HepG2 (cell line): Measurements from ENCODE around the gene ARHGAP32. TPM values are rescaled to one million over a fixed set of nuclear protein-coding genes. Genes with fewer than 3 reads are reported as not detected.

Source experiments
- ATAC-seq: fragments of 200-7000 bp; cut with Tn5 transposase; 3 replicates; pipeline ENCODE4 v1.9.1; 2020; ENCODE audit warnings: mild to moderate bottlenecking, moderate library complexity
- BruUV-seq: library from RNA; stranded (reverse); fragments of 400-500 nt; replicated peaks from 2 replicates; lab custom pipeline; 2021; lab: Mats Ljungman, UMichigan
- CTCF ChIA-PET: fragments of 300-600 bp; formaldehyde crosslinking; extraction: SDS; loops from one replicate; lab custom pipeline; 2021; ENCODE audit warnings: low total read pairs, inconsistent platforms, low intra/inter-chr PET ratio; lab: Yijun Ruan, JAX
- POLR2A ChIA-PET: fragments of 350-600 bp; sonication (Branson Sonifier 250); formaldehyde crosslinking; loops from one replicate; lab custom pipeline; 2020; ENCODE audit warnings: antibody characterized with exemption, inconsistent platforms; lab: Yijun Ruan, JAX
- DNase-seq: peaks from one replicate; pipeline ENCODE4 v3.0.0-alpha.2; 2015; ENCODE audit warnings: low spot score
- FAIRE-seq: peaks from 3 replicates; lab custom pipeline; 2011; peaks lifted over from hg19 to GRCh38; lab: Jason Lieb, UNC
- H2AFZ ChIP-seq: one replicate; pipeline ENCODE4 v1.6.1; 2011; ENCODE audit warnings: low read length, inconsistent platforms
- H3K27ac ChIP-seq: fragments of 300-600 bp; 3 replicates; pipeline ENCODE4 v1.8.0; 2011; ENCODE audit warnings: mixed run types, mild to moderate bottlenecking, mixed read lengths, low read length, inconsistent platforms; ENCODE audit not compliant: insufficient read depth; ENCODE audit errors: extremely low read length
- H3K27me3 ChIP-seq, 2 experiments: fragments of 200-600 bp in 1 of 2; 2 replicates in 1 of 2; 3 replicates in 1 of 2; pipeline versions ENCODE4 v1.6.0 to v1.8.0; 2011; ENCODE audit warnings: low read length in 2 of 2, mild to moderate bottlenecking in 2 of 2, moderate library complexity in 2 of 2, inconsistent platforms in 1 of 2; ENCODE audit not compliant: insufficient read depth in 2 of 2, control insufficient read depth in 1 of 2
- H3K36me3 ChIP-seq, 2 experiments: fragments of 200-600 bp in 1 of 2; replicated peaks in 1 of 2; 2 replicates in 1 of 2; 3 replicates in 1 of 2; pipeline versions ENCODE4 v1.5.1 to v1.8.0; 2011; ENCODE audit warnings: low read length in 2 of 2, inconsistent platforms in 1 of 2; ENCODE audit not compliant: insufficient read depth in 2 of 2, control insufficient read depth in 1 of 2
- H3K4me1 ChIP-seq: 2 replicates; pipeline ENCODE4 v1.5.1; 2012; ENCODE audit warnings: low read length, inconsistent platforms; ENCODE audit not compliant: insufficient read depth
- H3K4me2 ChIP-seq: 2 replicates; pipeline ENCODE4 v1.6.0; 2011; ENCODE audit warnings: low read depth, low read length, inconsistent platforms
- H3K4me3 ChIP-seq, 3 experiments: fragments of 200-600 bp in 1 of 3; sonication (generic), shearing (Covaris generic) in 1 of 3; replicated peaks in 1 of 3; 2 replicates each; pipeline ENCODE4 v1.5.1; 2011 to 2016; ENCODE audit warnings: low read length in 3 of 3, inconsistent platforms in 2 of 3, low read depth in 2 of 3, mild to moderate bottlenecking in 2 of 3, control low read depth in 1 of 3, mixed read lengths in 1 of 3; ENCODE audit not compliant: insufficient read depth in 1 of 3
- H3K79me2 ChIP-seq: one replicate; pipeline ENCODE4 v1.6.1; 2011; ENCODE audit warnings: low read length, inconsistent platforms; ENCODE audit not compliant: insufficient read depth
- H3K9ac ChIP-seq: 2 replicates; pipeline ENCODE4 v1.6.0; 2011; ENCODE audit warnings: mild to moderate bottlenecking, low read depth, low read length, inconsistent platforms; ENCODE audit not compliant: insufficient read depth
- H3K9me3 ChIP-seq: 2 replicates; pipeline ENCODE4 v1.5.1; 2012; ENCODE audit warnings: mild to moderate bottlenecking, low read length
- H4K20me1 ChIP-seq: 2 replicates; pipeline ENCODE4 v1.6.0; 2011; ENCODE audit warnings: inconsistent platforms, mild to moderate bottlenecking, low read length, moderate library complexity; ENCODE audit not compliant: insufficient read depth
- ASH2L ChIP-seq: fragments of 300-600, 200-600 bp; sonication (generic); IDR thresholded peaks from 2 replicates; pipeline ENCODE4 v1.7.0; 2017; ENCODE audit warnings: low read depth, mild to moderate bottlenecking, moderate library complexity, mixed read lengths, low read length; ENCODE audit not compliant: insufficient read length
- EEA1 ChIP-seq: sonication (generic); formaldehyde crosslinking; IDR thresholded peaks from 2 replicates; pipeline ENCODE4 v1.5.1; 2020; ENCODE audit warnings: mild to moderate bottlenecking, missing genetic modification reagents, borderline replicate concordance
- ELF4 ChIP-seq: sonication (generic); formaldehyde crosslinking; IDR thresholded peaks from 2 replicates; pipeline ENCODE4 v1.5.0; 2020; ENCODE audit warnings: missing genetic modification reagents, mild to moderate bottlenecking, moderate library complexity, borderline replicate concordance
- ETV6 ChIP-seq: sonication (generic); formaldehyde crosslinking; conservative IDR thresholded peaks from 2 replicates; pipeline ENCODE4 v1.4.0; 2020; ENCODE audit warnings: missing genetic modification reagents
- GTF3A ChIP-seq: sonication (generic); formaldehyde crosslinking; conservative IDR thresholded peaks from 2 replicates; pipeline ENCODE4 v1.4.0; 2020; ENCODE audit warnings: mild to moderate bottlenecking, missing genetic modification reagents
- RAD21 ChIP-seq: fragments of 450-650 bp; formaldehyde crosslinking; IDR thresholded peaks from 2 replicates; pipeline ENCODE4 v1.5.0; 2020; ENCODE audit warnings: mild to moderate bottlenecking
- TBX2 ChIP-seq: sonication (generic); formaldehyde crosslinking; IDR thresholded peaks from 2 replicates; pipeline ENCODE4 v1.5.0; 2020; ENCODE audit warnings: missing genetic modification reagents, mild to moderate bottlenecking, borderline replicate concordance
- ZBTB7B ChIP-seq: sonication (generic); formaldehyde crosslinking; IDR thresholded peaks from 2 replicates; pipeline ENCODE4 v1.4.0; 2020; ENCODE audit warnings: missing genetic modification reagents
- ZC3H13 ChIP-seq: sonication (generic); formaldehyde crosslinking; IDR thresholded peaks from 2 replicates; pipeline ENCODE4 v1.8.1; 2023; ENCODE audit warnings: mild to moderate bottlenecking, missing genetic modification reagents, moderate library complexity
- ZFP1 ChIP-seq: IDR thresholded peaks from 2 replicates; pipeline ENCODE4 v1.6.1; 2016
- ZFYVE20 ChIP-seq: sonication (generic); formaldehyde crosslinking; IDR thresholded peaks from 2 replicates; pipeline ENCODE4 v1.8.0; 2023; ENCODE audit warnings: low read depth, mild to moderate bottlenecking, moderate library complexity, missing genetic modification reagents, borderline replicate concordance
- ZKSCAN5 ChIP-seq: sonication (generic); formaldehyde crosslinking; IDR thresholded peaks from 2 replicates; pipeline ENCODE4 v1.5.1; 2020; ENCODE audit warnings: mild to moderate bottlenecking, missing genetic modification reagents
- ZNF350 ChIP-seq: sonication (generic); formaldehyde crosslinking; IDR thresholded peaks from 2 replicates; pipeline ENCODE4 v1.4.0; 2020; ENCODE audit warnings: mild to moderate bottlenecking, low read depth, missing genetic modification reagents, borderline replicate concordance
- ZNF451 ChIP-seq: sonication (generic); formaldehyde crosslinking; IDR thresholded peaks from 2 replicates; pipeline ENCODE4 v1.5.0; 2020; ENCODE audit warnings: mild to moderate bottlenecking, missing genetic modification reagents
- ZNF496 ChIP-seq: sonication (generic); formaldehyde crosslinking; IDR thresholded peaks from 2 replicates; pipeline ENCODE4 v1.8.1; 2023; ENCODE audit warnings: mild to moderate bottlenecking, moderate library complexity, missing genetic modification reagents; ENCODE audit not compliant: insufficient replicate concordance
- ZNF577 ChIP-seq: sonication (generic); formaldehyde crosslinking; IDR thresholded peaks from 2 replicates; pipeline ENCODE4 v1.4.0; 2020; ENCODE audit warnings: mild to moderate bottlenecking, low read depth, missing genetic modification reagents, borderline replicate concordance
- WGBS: methylation state at CpG from one replicate; pipeline ENCODE4 v1.1.6; 2017; ENCODE audit warnings: low lambda C conversion rate; 5-methylcytosine and 5-hydroxymethylcytosine counted together
- in situ Hi-C: cut with HindIII; loops from 2 replicates; pipeline ENCODE4 v1.10.0; 2017; ENCODE audit warnings: low pct_unique_long_range_greater_than_20kb; ENCODE audit not compliant: extremely low pct_ligation_motif_present
- intact Hi-C: fragments of 100-400 bp; cut with micrococcal nuclease; formaldehyde crosslinking; loops from one replicate; pipeline ENCODE4 v1.10.0; 2022; ENCODE audit not compliant: unreplicated experiment
- polyA plus RNA-seq, 8 experiments: library from polyadenylated mRNA; depleted of rRNA in 3 of 8; stranded (reverse) in 7 of 8; unstranded in 1 of 8; fragments of >200 nt; fragmentation: Illumina TruSeq in 4 of 8; extraction: Trizol in 4 of 8; gene quantifications; 2 replicates each; pipeline versions ENCODE4 v1.2.1 to v1.2.3, GENCODE V29; 2011 to 2016; ENCODE audit warnings: low read depth in 4 of 8, missing spikeins in 1 of 8, mixed read lengths in 1 of 8; ENCODE audit not compliant: insufficient read depth in 1 of 8
- total RNA-seq, 5 experiments: library from RNA; depleted of rRNA; stranded (reverse); fragments of >200 nt; fragmentation: Illumina TruSeq; extraction: Trizol; gene quantifications; 2 replicates each; pipeline ENCODE4 v1.2.3, GENCODE V29; 2016; ENCODE audit warnings: low read depth in 1 of 5
- TF ChIP-seq, protein P1 (sequence below): IDR thresholded peaks from 2 replicates; pipeline ENCODE4 v1.6.1; 2016; ENCODE audit warnings: missing compliant biosample characterization, missing genetic modification reagents, borderline replicate concordance
- TF ChIP-seq, protein P2 (sequence below): sonication (generic); formaldehyde crosslinking; IDR thresholded peaks from 2 replicates; pipeline ENCODE4 v1.4.0; 2020; ENCODE audit warnings: mild to moderate bottlenecking, missing genetic modification reagents
- TF ChIP-seq, protein P3 (sequence below): sonication (generic); formaldehyde crosslinking; IDR thresholded peaks from 2 replicates; pipeline ENCODE4 v1.4.0; 2020; ENCODE audit warnings: missing genetic modification reagents

ARHGAP32 gene
- total and polyA plus RNA-seq, 2 of the 13 experiments (the other 11 are each of a cell fraction or from before 2014, with no cell fraction given): 6.3 to 8.2 TPM

DNA sequence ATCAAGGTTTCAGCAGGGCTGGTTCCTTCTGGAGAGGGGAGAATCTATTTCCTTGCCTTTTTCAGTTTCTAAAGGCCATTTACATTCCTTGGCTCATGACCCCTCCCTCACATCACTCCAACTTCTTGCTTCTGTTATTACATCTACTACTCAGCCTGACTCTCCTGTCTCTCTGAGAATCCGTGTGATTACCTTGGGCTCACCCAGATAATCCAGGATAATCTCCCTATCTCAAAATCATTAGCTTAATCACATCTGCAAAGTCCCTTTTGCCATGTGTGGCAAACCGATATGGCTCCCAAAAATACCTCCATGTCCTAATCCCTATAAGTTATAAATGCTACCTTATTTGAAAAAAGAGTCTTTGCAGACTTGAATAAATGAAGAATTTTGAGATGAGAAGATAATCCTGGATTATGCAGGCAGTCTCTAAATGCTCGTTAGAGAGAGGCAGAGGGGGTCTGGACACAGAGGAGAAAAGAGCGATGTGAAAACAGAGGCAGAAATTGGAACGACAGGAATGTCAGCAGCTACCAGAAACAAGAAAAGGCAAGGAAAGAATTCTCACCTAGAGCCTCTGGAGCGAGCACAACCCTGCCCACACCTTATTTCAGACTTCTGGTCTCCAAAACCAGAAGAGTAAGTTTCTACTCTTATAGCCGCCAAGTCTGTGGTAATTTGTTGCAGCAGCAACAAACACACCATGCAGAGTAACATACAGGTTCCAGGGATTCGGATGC, 23.6 kb upstream of the ARHGAP32 start:
- 82% methylated on average over 8 of the region's 8 CpGs for WGBS
- H2AFZ ChIP-seq: no peak overlapping the region
- H4K20me1 ChIP-seq: 0 out of 2 replicates have a peak, but pooled peaks cover 2% of the 10 kb centered on the region
- no peak for DNase-seq
- no peaks in the 10 kb centered on the region for H3K9me3 ChIP-seq
- no peak overlapping the region for H3K4me2 ChIP-seq
- no peak for ATAC-seq
- peaks cover 15% of the 10 kb centered on the region for H3K79me2 ChIP-seq
- FAIRE-seq: no peak
- no TSS peak for BruUV-seq
- CTCF ChIA-PET: no interaction called here
- H3K27me3 ChIP-seq: no peaks in the 10 kb centered on the region; a peak in 1 of 5 replicates
- intact Hi-C loops (no loop called here), in situ Hi-C loops (no loop called here)
- POLR2A ChIA-PET: no interaction called here
- H3K4me1 ChIP-seq: peaks cover 10% of the 10 kb centered on the region; the same call in 1 of the 2 replicates
- no peak overlapping the region for H3K27ac ChIP-seq
- H3K36me3 ChIP-seq: no peaks in the 10 kb centered on the region; a peak in 1 of 5 replicates
- TF ChIP-seq TBX2 (CRISPR knock-in tag) (no peak), ZC3H13 (no peak), ZBTB7B (CRISPR knock-in tag) (no peak), ZNF496 (CRISPR knock-in tag) (no peak), ELF4 (CRISPR knock-in tag) (no peak), ZNF350 (CRISPR knock-in tag) (no peak), ZKSCAN5 (CRISPR knock-in tag) (no peak), ZFYVE20 (no peak), ZNF577 (CRISPR knock-in tag) (no peak), ETV6 (CRISPR knock-in tag) (no peak), EEA1 (no peak), ASH2L (no peak), RAD21 (CRISPR knock-in tag) (no peak), ZFP1 (CRISPR knock-in tag) (no peak), ZNF451 (CRISPR knock-in tag) (no peak), GTF3A (no peak)
- TF ChIP-seq, protein P1, sequence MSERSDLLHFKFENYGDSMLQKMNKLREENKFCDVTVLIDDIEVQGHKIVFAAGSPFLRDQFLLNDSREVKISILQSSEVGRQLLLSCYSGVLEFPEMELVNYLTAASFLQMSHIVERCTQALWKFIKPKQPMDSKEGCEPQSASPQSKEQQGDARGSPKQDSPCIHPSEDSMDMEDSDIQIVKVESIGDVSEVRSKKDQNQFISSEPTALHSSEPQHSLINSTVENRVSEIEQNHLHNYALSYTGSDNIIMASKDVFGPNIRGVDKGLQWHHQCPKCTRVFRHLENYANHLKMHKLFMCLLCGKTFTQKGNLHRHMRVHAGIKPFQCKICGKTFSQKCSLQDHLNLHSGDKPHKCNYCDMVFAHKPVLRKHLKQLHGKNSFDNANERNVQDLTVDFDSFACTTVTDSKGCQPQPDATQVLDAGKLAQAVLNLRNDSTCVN (CRISPR knock-in tag): no peak
- TF ChIP-seq, protein P2, sequence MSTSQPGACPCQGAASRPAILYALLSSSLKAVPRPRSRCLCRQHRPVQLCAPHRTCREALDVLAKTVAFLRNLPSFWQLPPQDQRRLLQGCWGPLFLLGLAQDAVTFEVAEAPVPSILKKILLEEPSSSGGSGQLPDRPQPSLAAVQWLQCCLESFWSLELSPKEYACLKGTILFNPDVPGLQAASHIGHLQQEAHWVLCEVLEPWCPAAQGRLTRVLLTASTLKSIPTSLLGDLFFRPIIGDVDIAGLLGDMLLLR: no peak
- TF ChIP-seq, protein P3, sequence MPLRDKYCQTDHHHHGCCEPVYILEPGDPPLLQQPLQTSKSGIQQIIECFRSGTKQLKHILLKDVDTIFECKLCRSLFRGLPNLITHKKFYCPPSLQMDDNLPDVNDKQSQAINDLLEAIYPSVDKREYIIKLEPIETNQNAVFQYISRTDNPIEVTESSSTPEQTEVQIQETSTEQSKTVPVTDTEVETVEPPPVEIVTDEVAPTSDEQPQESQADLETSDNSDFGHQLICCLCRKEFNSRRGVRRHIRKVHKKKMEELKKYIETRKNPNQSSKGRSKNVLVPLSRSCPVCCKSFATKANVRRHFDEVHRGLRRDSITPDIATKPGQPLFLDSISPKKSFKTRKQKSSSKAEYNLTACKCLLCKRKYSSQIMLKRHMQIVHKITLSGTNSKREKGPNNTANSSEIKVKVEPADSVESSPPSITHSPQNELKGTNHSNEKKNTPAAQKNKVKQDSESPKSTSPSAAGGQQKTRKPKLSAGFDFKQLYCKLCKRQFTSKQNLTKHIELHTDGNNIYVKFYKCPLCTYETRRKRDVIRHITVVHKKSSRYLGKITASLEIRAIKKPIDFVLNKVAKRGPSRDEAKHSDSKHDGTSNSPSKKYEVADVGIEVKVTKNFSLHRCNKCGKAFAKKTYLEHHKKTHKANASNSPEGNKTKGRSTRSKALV (CRISPR knock-in tag): no peak
- TF ChIP-seq, all 625 proteins: peak for 0
- Histone ChIP-seq H3K4me3 (no peak overlapping the region), H3K9ac (no peak overlapping the region)
